Measurements from ENCODE around the gene XRCC4.
"Not testable (repeated sequence)": the region's sequence is repeated elsewhere in the genome, so short reads cannot be mapped to it uniquely, and the experiment has no call there.

The XRCC4 gene

GRCh38 chr5:83118976-83119375 lies 41.6 kb downstream of the XRCC4 start:
- no peak for DNase-seq

- no peak for DNase-seq
Observed at GRCh38 chr5:83124593-83124992, 47.2 kb downstream of the XRCC4 start.

DNA sequence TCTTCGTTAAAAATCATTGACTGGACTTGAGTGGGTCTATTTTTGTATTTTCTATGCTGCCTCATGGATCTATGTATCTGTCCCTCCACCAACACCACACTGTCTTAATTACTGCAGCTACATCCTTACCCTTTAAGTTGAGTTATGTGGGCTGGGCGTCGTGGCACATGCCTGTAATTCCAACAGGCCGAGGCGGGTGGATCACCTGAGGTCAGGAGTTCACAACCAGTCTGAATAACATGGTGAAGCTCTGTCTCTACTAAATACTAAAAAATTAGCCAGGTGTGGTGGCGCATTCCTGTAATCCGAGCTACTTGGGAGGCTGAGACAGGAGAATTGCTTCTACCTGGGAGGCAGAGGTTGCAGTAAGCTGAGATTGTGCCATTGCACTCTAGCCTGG lies 48.2 kb downstream of the XRCC4 start:
- DNase-seq, result no peak

DNA sequence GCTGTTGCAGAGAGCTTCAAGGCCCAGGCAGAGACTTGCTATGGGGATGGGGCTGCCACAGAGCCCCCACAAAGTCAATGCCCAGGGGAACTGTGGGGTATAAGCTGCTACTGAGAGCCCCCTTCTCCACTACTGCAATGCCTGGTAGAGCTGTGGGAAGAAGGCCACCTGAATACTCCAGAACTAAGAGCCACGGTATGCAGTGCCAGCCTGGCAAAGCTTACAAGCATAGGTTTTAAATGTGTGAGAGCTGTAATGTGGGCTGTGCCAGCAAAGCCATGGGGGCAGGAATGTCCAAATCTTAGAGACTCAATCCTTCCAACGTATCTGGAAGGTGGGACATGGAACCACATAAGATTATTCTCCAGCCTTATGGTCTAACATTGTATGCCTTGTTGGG lies 49.2 kb downstream of the XRCC4 start:
- no peak for DNase-seq

DNA sequence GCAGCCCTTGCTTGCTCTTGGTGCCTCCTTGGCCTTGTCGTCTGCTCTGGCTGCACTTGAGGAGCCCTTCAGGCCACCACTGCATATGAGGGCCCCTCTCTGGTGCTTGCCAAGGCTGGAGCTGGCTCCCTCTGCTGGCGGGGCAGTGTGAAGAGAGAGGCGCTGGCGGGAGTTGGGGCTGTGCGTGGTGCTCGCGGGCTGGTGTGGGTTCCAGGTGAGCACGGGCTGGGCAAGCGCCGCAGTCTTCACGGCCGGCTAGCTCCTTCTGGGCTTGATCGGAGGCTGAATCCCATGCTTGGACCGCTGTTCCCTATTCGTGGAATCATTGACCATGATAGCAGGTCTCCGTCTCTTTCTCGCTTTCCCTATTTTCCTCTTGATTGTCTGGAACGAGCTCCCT lies 56.5 kb downstream of the XRCC4 start:
- no peak for DNase-seq

GRCh38 chr5:83142526-83142925 lies 65.2 kb downstream of the XRCC4 start:
- DNase-seq, result no peak

- DNase-seq, result no peak
Observed at GRCh38 chr5:83145241-83145640, 67.9 kb downstream of the XRCC4 start.

GRCh38 chr5:83145882-83146331 lies 68.6 kb downstream of the XRCC4 start:
- no peak for DNase-seq

DNA sequence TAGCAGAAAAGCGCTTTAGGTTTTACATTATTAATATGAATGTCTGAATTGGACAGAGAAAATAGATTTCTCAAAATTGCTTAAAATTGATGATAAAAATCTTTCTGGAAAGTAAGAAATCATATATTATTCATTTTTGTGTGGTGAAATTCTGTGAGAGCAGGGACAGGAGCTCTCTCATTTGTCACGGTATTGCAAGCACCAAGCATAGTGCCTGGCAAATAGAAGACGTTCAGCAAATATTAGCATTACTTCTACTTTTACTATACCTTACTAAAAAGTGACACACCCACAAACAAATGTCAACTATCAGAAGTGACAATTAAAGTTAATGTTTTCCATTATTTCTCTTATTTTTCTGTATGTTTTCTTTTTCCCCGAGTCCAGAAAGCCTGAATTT lies 69.1 kb downstream of the XRCC4 start:
- no peak for DNase-seq

GRCh38 chr5:83147593-83147992 lies 70.2 kb downstream of the XRCC4 start:
- DNase-seq, result no peak

GRCh38 chr5:83148370-83148769 lies 71.0 kb downstream of the XRCC4 start:
- no peak for DNase-seq

- DNase-seq, result no peak
Observed at GRCh38 chr5:83149671-83150070, 72.3 kb downstream of the XRCC4 start.

GRCh38 chr5:83151821-83152220 lies 74.5 kb downstream of the XRCC4 start:
- no peak for DNase-seq

DNA sequence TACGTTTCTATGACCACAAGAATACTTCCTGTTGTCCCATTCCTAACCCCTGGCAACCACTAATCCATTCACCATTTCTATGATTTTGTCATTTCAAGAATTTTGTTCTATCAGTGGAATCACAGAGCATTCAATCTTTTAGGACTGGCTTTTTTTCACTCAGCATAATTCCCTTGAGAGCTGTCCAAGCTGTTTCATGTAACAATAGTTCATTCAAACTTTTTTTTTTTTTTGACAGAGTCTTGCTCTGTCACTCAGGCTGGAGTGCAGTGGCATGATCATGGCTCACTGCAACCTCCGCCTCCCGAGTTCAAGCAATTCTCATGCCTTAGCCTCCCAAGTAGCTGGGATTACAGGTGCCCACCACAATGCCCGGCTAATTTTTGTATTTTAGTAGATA lies 75.6 kb downstream of the XRCC4 start:
- DNase-seq, result not testable (repeated sequence)

- DNase-seq, result no peak
Observed at GRCh38 chr5:83156001-83156400, 78.7 kb downstream of the XRCC4 start.

DNA sequence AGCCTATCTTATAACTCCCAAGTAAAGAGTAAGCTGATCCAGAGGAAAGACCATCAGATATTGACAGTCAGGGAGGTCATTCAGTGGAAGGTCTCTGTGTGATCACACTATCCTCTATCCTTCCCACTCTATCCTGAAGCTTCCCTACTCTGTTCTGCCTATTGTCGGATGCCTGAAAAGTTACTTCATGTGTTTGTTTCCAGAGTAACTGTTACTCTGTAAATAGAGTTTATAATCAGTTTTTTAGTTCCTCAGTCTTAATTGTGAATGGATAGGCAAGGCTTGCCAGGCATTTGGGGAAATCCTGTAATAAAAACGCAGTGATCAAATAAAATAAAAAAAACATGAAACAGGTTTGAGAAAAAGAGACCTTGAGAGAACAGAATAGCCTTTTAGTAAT lies 79.8 kb downstream of the XRCC4 start:
- DNase-seq, result no peak

- no peak for DNase-seq
Observed at GRCh38 chr5:83162601-83163000, 85.3 kb downstream of the XRCC4 start.

DNA sequence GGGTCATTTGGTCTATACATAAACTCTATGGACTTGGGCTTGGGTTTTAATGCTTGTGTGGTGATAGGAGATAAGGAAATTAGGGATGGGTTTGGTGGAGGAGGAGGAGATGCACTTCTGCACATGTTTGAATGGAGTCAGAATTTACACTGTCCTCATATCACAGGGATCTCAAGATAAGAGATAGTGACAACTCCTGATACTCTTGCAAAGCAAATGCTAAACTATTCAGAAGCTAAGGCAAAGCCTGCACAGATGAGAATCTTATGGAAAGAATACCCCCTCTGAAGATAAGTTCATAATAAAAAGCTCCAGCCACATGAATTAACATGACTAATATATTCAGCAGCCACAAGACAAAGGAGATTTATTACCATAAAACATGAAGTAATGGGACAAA lies 90.2 kb downstream of the XRCC4 start:
- no peak for DNase-seq

DNA sequence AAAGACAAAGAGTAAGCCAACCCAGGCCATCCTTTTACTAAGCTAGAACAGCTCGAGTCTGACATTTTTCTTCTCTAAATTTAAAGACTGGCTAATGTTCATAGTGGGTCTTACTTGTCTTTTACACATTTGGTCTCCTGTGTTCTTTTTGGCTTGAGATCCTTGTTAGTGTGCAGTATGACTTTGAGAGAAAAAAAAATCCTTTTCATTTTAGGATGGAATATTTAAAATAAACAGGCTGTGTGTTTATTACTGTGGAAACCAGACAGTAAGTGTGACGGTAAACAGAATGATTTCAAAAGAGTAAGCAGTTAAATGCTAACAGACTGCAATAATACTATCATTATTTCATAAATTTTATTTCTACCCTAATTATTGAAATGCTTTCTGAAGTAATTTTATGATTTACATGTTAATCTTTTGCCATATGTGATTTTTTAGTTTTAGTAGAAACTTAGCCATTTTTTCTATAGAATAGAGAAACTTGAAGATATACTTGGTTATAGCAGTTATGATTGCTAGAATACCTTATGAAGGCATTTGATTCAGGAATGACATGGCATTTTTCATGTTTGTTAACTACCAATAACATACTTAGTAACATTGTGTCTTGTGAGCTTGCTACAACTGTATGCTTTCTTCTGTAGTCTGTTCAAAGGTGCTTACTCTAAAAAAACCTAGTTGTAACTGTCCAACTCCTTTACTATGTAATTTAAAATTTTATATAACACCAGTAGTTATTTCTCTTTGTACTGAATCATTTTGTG lies 92.4 kb downstream of the XRCC4 start:
- DNase-seq, result no peak

DNA sequence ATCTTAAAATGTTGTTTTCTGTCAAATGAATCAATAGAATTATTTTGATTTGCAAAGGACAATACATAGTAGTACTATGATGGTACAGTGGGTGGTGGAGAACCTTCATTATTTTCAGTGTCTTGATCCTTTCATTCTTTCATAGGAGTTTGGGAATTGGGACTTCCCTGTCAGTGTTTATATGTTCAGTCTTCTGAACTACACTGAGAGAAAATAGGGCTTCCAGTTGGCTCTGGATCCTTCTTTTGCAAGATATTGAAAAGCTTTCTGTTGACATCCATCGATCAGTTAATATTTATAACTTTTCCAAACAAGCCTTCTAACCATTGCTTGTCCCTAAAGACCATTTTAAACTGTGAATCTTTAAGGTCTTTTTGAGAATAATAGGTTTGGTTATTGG lies 94.7 kb downstream of the XRCC4 start:
- DNase-seq, result no peak

DNA sequence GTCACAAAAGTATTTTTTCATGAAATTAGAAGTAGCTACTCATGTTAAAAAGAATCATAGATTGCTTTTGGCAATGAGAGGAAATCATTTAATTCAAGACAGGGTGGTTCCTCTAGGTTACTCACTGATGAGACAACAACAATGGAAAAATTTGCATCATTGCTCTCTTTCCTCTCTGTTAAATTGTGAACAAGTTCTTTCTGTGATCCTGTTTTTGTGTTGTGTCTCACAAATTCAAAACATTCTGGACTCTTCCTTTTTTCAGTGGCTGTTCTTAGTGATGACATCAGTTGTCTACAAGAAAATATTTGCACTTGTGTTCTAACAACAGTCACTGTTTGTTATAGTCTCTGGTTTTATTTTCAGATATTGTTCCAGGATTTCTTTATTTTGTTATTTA lies 95.3 kb downstream of the XRCC4 start:
- DNase-seq, result no peak

DNA sequence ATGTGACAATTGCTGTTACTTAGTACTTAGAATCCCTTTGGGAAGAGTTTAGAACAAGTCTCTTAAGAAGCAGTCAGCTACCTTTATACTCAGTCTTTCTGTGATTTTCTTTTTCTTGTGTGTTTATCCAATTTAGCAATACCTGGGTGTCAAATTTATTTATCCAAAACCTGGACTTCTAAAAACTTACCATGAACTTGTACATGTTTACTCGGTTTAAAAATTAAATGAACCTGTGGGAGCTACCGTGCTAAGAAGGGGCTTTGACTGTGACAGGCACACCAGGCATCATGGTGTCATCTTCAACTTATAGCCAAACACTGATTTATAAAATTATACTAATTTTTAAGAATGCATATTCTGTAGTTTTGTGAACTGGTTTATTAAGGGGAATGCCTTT lies 96.5 kb downstream of the XRCC4 start:
- DNase-seq, result no peak

- DNase-seq, result no peak
Observed at GRCh38 chr5:83177803-83178202, 100.5 kb downstream of the XRCC4 start.

GRCh38 chr5:83179966-83180365 lies 102.6 kb downstream of the XRCC4 start:
- no peak for DNase-seq

- no peak for DNase-seq
Observed at GRCh38 chr5:83184534-83184933, 107.2 kb downstream of the XRCC4 start.

Data from CD4-positive, alpha-beta T cell treated with Interleukin-12 subunit alpha and Interleukin-12 subunit beta, for 1 hour (primary cell).